ENCODE measurements around the gene SLC25A26. TPM values are rescaled to one million over a fixed set of nuclear protein-coding genes. Genes with fewer than 3 reads are reported as not detected.

SLC25A26 gene
- total RNA-seq, 1 donor from 2014 or later: 14.9 TPM

- no peak for ATAC-seq
These were observed 93.7 kb downstream of the SLC25A26 start for GRCh38 chr3:66314455-66314854.

DNA sequence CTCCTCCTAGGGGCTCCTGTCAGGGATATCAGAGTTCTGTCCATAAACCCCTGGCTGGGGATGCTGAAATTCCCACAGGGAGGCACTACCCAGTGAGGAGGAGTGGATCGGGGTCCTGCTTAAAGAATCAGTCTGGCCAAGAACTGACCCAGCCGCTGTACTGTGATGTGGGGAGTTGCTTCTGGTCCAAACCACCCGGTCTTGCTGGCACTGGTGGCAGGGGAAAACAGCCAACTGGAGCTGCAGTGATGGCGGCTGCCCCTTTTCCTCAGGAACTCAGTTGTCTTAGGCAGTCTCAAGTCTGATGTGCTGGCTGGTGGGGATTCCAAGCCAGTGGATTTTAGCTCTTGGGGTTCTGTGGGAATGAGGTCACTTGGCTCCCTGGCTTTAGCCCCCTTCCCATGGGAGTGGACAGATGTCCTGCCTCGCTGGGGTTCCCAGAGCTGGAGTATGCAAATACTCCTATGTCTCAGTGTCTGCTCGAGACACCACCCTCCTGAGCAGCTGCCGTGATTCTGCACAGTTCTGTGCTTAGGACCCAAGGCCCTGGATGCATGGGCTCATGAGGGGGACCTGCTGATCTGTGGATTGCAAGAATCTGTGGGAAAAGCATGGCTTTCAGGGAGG, 97.1 kb downstream of the SLC25A26 start:
- ATAC-seq (no peak), DNase-seq (ENCODE audit: low spot score) (no peak)

More at GRCh38 chr3:66314455-66314854, 93.7 kb downstream of the SLC25A26 start:
- no peak for DNase-seq (ENCODE audit: low spot score)

GRCh38 chr3:66320390-66320789, 99.6 kb downstream of the SLC25A26 start:
- DNase-seq (ENCODE audit: low spot score): no peak
- no peak for ATAC-seq

- no peak for DNase-seq (ENCODE audit: low spot score)
These were observed 101.6 kb downstream of the SLC25A26 start for GRCh38 chr3:66322436-66322835.

DNA sequence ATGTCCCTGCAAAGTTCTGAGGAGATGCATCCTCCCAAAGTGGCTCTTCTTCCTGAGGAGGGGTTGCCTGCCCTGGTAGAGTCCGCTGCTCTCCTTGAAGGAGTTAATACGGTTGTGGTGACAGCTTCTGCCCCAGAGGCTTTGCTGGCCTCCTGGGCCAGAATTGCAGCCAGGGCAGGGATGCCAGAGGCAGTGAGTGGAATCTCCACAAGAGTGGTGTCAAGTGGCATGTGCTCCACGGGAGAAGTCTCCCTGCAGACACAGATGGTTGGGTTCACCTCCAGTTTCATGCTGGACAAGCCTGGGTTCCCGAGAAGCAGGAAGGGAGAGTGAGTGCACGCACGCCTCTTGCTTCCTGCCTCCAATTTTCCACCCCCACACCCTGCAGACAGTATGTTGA, 105.5 kb downstream of the SLC25A26 start:
- DNase-seq (ENCODE audit: low spot score) (no peak), ATAC-seq (no peak)

More at GRCh38 chr3:66322436-66322835, 101.6 kb downstream of the SLC25A26 start:
- ATAC-seq: no peak

GRCh38 chr3:66335671-66336070, 114.9 kb downstream of the SLC25A26 start:
- ATAC-seq (no peak), DNase-seq (ENCODE audit: low spot score) (no peak)

- ATAC-seq (no peak), DNase-seq (ENCODE audit: low spot score) (no peak)
These were observed 115.5 kb downstream of the SLC25A26 start for GRCh38 chr3:66336333-66336766.

DNA sequence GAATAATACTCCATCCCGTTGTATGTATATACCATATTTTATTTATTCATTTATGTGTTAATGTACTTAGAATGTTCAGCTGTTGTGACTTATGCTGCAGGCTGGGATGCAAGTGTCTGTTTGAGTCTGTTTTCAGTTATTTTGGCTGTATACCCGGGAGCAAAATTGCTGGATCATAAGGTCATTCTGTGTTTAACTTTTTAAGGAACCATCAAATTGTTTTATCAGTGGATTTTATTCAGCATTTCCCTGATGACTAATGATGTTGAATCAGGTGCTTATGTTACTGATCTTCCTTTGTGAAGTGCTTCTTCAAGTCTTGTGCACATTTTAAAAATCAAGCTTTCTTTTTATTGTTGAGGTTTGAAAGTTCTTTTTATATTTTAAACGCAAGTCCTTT, 118.1 kb downstream of the SLC25A26 start:
- DNase-seq (ENCODE audit: low spot score): no peak
- ATAC-seq: no peak

DNA sequence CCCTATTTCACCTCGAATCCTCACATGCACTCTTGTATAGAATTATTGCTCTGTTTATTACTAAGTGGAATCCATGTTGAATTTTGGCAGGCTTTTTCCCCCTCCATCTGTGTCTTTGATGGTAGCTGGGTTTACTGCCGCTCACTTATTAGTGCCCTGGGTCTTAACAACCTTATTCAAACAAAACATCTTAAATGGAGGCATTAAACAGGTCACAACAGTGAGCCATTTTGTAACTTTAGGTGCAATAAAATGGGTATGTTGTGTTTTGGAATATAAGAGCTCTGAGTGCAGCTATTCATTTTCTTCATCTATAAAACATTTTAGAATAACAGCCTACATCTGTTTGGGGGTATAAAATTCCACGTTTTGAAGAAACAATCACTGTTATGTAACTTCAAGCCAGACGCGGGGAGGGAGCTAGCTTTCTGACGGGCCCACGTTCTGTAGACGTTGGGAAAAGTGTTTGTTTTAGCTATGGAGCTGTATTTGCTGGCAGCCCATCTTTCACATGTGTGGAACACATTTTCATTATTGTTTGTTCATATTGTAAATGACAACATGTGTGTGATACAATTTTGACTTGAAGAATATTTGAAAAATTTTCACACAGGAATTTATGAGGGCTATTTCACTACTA, 122.0 kb downstream of the SLC25A26 start:
- ATAC-seq (no peak), DNase-seq (ENCODE audit: low spot score) (no peak)

DNA sequence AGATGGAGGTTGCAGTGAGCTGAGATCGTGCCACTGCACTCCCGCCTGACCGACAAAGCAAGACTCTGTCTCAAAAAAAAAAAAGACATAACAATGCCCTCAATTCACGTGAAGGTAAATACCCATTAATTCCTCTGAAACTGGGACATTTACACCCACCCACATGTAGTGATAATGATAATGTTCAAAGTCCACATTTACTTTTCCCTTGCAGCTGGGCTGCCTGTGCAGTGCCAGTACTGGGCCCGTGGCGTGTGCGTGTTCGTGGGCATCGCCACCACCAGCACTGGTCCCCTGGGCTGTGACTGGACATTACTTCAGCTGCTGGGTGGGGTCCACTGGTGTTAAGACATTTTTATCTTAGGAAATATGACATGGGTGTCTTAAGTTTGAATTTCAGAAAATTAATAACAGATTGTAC, 123.6 kb downstream of the SLC25A26 start:
- peak; percentile 88 for ATAC-seq
- peak; percentile 57 for DNase-seq (ENCODE audit: low spot score)

GRCh38 chr3:66344848-66345578, 124.2 kb downstream of the SLC25A26 start:
- ATAC-seq: peak; percentile 58
- DNase-seq (ENCODE audit: low spot score): no peak

DNA sequence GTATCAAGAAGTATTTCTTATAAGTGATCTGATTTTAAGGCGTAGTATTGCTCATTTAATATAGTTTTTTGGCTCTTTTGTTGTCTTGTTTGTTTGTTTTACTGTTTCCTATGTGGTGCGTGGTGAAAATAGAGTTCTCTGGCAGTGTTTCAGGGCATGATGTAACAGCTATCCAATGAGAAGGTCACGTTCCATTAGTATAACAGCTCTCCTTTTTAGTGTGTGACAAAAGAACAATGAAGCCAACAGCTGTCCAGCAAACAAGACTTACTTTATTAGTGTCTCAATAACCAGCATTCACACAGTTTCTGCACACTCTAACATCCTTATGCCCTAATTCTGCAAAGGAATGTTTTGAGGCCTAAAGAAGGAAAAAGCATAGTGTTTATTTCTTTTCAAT, 127.9 kb downstream of the SLC25A26 start:
- ATAC-seq: no peak

DNA sequence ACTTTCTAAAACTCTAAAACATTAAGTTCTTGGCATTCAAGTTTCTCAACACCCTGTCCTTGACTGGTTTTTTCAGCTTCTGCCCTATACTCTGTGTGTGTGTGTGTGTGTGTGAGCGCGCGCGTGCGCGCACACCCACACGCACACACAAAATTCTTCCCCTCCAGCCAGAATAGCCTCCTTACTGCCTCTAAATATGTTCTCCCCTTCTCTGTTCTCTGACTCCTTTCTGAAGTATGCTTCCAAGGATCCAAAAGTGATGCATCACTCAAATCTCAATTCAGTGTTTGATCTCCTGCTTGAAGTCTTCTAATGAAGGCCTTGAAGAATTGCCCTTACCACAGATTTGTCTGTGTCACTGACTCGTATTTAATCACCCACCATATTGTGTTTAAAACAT, 129.8 kb downstream of the SLC25A26 start:
- DNase-seq (ENCODE audit: low spot score) (no peak), ATAC-seq (no peak)

More for the DNA sequence above, 127.9 kb downstream of the SLC25A26 start:
- no peak for DNase-seq (ENCODE audit: low spot score)

GRCh38 chr3:66353039-66353438, 132.2 kb downstream of the SLC25A26 start:
- DNase-seq (ENCODE audit: low spot score) (no peak), ATAC-seq (no peak)

DNA sequence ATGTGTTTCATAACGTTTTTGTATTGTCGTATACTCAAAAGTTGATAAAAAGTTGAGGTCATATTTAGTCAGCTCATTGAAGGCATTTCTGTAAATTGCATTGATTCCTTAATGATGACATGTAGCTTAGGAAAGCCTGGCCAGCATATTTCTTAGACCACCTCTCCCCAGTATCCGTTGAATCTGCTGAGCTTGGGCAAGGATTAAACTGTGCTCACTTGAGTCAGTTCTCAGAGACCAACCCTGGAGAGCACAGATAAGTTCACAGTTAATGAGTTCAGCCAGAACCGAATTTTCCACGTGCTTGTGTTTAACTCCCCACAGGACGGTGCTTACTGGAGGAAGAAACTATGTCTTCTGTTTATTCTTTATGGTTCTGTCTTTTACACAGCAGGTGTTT, 132.7 kb downstream of the SLC25A26 start:
- no peak for DNase-seq (ENCODE audit: low spot score)
- no peak for ATAC-seq

DNA sequence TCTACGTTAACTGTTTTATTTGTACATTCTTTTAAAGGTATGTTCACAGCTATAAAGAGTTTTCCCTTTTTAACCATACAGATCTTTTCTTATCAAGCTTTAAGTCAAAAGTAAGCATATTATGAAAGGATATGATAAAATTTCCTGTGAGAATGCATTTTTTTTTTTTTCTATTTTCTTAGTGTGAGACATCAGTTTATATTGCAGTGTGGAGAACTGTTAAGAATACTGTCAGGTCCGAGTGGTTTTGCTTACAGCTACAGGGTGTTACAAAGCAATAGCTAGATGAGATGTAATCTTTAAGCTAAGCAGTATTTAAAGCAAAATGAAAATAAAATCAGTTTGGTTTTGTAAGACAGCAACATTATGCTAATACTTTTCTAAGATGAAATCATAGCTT, 133.2 kb downstream of the SLC25A26 start:
- DNase-seq (ENCODE audit: low spot score): no peak
- no peak for ATAC-seq

DNA sequence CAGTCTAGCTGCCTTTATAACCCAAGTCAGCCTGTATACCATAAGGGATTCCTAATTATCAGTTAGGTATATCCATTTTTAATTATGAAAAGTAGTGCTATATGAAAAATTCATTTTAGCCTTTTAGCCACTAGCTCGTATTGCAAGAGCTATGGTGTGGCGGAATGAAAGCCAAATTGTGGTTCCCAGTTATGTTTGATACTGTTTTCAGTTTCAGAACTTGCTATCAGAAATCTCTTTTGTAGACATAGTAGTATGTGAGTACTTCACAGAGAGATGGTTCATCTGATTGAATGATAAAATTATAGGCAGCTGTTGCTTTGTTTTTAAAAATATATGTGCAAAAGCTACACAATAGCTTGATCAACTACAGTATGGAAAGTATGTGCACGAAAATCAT, 134.6 kb downstream of the SLC25A26 start:
- DNase-seq (ENCODE audit: low spot score) (no peak), ATAC-seq (no peak)

- no peak for DNase-seq (ENCODE audit: low spot score)
These were observed 135.2 kb downstream of the SLC25A26 start for GRCh38 chr3:66355997-66356396.

DNA sequence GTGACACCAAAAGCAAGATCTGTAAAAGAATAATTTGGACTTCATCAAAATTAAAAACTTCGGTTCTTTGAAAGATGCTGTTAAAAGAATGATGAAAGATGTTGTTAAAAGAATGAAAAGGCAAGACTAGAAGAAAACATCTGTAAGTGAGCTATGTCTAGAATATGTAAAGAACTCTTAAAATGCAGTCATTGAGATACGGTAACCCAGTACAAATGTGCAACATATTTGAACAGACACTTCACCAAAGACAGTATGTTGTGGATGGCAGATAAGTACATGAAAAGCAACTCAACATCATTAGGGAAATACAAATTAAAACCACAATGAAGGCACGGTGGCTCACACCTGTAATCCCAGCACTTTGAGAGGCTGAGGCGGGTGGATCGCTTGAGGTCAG, 140.6 kb downstream of the SLC25A26 start:
- DNase-seq (ENCODE audit: low spot score): no peak
- no peak for ATAC-seq

More at GRCh38 chr3:66355997-66356396, 135.2 kb downstream of the SLC25A26 start:
- ATAC-seq: no peak

GRCh38 chr3:66362541-66362941, 141.7 kb downstream of the SLC25A26 start:
- DNase-seq (ENCODE audit: low spot score) (no peak), ATAC-seq (no peak)

GRCh38 chr3:66363148-66363547, 142.3 kb downstream of the SLC25A26 start:
- DNase-seq (ENCODE audit: low spot score) (no peak), ATAC-seq (no peak)

DNA sequence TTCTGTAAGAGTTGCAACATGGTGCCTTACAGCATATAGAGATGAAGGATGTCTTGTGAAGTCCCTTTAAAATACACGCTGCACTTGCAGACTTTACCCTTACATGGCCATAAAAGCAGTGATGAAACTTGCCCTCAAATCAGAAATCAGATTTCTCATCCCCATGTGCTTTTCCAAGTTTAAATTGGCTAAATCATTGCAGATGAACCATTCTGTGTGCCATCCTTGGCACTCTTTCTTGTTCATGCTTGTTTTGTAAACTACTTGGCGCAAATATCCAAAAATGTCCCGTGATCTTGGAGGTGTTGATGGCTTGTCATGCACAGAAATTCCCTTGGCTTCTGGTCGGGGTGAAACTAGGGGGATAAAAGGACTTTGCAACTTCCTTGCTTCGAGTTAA, 144.3 kb downstream of the SLC25A26 start:
- DNase-seq (ENCODE audit: low spot score) (no peak), ATAC-seq (peak; percentile 64)
